Mucosa of descending colon (tissue), 3 donors: ENCODE measurements around the gene CCDC57. TPM values are rescaled to one million over a fixed set of nuclear protein-coding genes. Genes with fewer than 3 reads are reported as not detected.

Source experiments
- ATAC-seq: fragments of 200-7000 bp; cut with Tn5 transposase; one replicate; pipeline ENCODE4 v1.9.1; 2020; ENCODE audit warnings: mild to moderate bottlenecking, moderate library complexity
- DNase-seq, 3 donors: peaks; one replicate each; pipeline ENCODE4 v3.0.0-alpha.2; 2020
- H3K36me3 ChIP-seq: fragments of 200-600 bp; one replicate; pipeline ENCODE4 v1.8.0; 2021; ENCODE audit warnings: low read depth, mild to moderate bottlenecking
- H3K4me1 ChIP-seq: fragments of 200-600 bp; one replicate; pipeline ENCODE4 v1.8.0; 2021; ENCODE audit warnings: low read depth, mild to moderate bottlenecking
- H3K4me3 ChIP-seq: fragments of 200-600 bp; one replicate; pipeline ENCODE4 v1.8.0; 2021; ENCODE audit warnings: mild to moderate bottlenecking
- H3K9me3 ChIP-seq: fragments of 200-600 bp; one replicate; pipeline ENCODE4 v1.8.0; 2021; ENCODE audit warnings: mild to moderate bottlenecking
- CTCF ChIP-seq: fragments of 200-600 bp; IDR thresholded peaks from one replicate; pipeline ENCODE4 v1.8.0; 2022; ENCODE audit warnings: antibody characterized with exemption, mild to moderate bottlenecking
- intact Hi-C, 2 donors: fragments of 100-400 bp; cut with DNase I in 1 of 2; cut with micrococcal nuclease in 1 of 2; formaldehyde crosslinking; loops; one replicate each; pipeline versions ENCODE4 v1.11.0 to v1.11.1; 2022; cut with DNase I, micrococcal nuclease
- total RNA-seq, 3 donors: library from RNA; stranded (reverse); fragmentation: NEBNext Ultra II Directional in 2 of 3; extraction: Animal tissue kit (Norgen Biotek cat#: 25700) in 2 of 3; gene quantifications; one replicate each; pipeline versions ENCODE4 v1.2.1 to v1.2.4, GENCODE V29; 2021 to 2023
- donor health status: DM: no; HTN: no; CAD: no; lungs with moderate emphysema.
- donor health status: DM: no; HTN: no; CAD: no.
- donor health status: DM: no; HTN: yes; CAD: no.

Gene CCDC57
- total RNA-seq, 3 donors from 2014 or later, result 41.3 to 46.3 (median 45.4) TPM

DNA sequence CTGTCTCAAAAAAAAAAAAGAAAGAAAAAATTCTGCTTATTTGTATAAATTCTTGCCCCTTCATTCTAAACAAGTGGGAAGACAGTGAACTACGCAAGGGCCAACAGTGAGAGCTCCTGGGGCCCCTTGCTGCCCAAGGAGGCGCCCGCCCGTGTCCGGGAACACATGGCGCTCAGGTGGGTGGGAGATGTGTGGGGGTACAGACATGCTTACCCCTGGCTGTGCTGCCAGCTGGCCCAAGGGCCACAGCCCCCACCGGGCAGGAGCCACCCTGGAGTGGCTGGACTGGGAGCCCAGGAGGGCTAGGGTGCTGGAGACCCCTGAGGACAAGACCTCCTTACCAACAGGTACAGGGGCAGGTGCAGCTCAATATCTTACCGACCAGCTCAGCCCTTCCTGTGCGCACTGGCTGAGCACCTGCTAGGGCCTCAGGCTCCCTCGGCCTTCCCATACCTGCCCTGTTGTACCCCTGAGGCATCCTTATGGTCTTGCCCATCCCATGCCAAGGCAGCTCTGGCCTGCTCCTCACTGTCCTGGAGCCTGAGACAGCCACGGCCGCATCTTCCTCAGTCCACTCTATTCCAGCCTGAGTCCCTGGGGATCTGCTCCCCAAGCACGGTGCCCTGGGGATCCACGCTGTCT lies 56.2 kb downstream of the CCDC57 start:
- no peaks in the 10 kb centered on the region for H3K4me1 ChIP-seq
- no peaks in the 10 kb centered on the region for H3K9me3 ChIP-seq
- H3K4me3 ChIP-seq, result no peak overlapping the region
- ATAC-seq (no peak), DNase-seq (no peak)
- no peak for TF ChIP-seq CTCF
- intact Hi-C loops, result loop anchor here in 1 of 2 donors (10.0 kb wide), 1 partner anchor 122 kb away; the partner anchor contains the start of genes DCXR and RAC3
- H3K36me3 ChIP-seq, result no peaks in the 10 kb centered on the region

DNA sequence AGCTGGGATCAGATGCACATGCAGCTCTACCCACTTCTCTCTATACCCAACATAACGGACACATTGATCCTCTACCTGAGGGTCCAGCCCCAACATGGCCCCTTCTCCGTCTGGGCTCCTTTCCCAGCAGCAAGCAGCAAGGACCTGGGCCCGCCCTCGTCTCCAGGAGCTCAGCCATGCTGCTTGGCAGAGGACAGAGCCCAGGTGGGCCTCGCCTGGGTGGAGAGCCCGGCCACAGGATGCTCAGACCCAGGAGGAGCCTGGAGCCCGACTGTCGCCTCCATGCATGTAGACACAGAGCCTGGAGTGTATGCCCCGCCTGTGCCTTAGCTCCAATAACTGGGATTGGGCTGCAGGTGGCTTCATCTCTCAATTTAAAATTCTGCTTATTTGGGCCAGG lies 57.0 kb downstream of the CCDC57 start:
- ATAC-seq, result no peak
- no peak for TF ChIP-seq CTCF
- intact Hi-C loops, result loop anchor here in 1 of 2 donors (10.0 kb wide), 1 partner anchor 121 kb away; the partner anchor contains the start of genes DCXR and RAC3
- Histone ChIP-seq H3K9me3 (no peaks in the 10 kb centered on the region), H3K4me3 (no peak overlapping the region), H3K4me1 (no peaks in the 10 kb centered on the region), H3K36me3 (no peaks in the 10 kb centered on the region)
- peak in 1 of 3 donors; percentile 43 for DNase-seq

GRCh38 chr17:82154881-82155331 lies 57.7 kb downstream of the CCDC57 start:
- Histone ChIP-seq H3K36me3 (no peaks in the 10 kb centered on the region), H3K9me3 (no peaks in the 10 kb centered on the region), H3K4me1 (no peaks in the 10 kb centered on the region), H3K4me3 (no peak overlapping the region)
- DNase-seq (no peak), ATAC-seq (no peak)
- TF ChIP-seq CTCF, result no peak
- intact Hi-C loops, result loop anchor here (5.0 to 10.0 kb wide), 2 partner anchors 120 to 123 kb away; partner anchors contain the start of genes RAC3 (in 2 of the 2) and DCXR (in 1 of the 2)

DNA sequence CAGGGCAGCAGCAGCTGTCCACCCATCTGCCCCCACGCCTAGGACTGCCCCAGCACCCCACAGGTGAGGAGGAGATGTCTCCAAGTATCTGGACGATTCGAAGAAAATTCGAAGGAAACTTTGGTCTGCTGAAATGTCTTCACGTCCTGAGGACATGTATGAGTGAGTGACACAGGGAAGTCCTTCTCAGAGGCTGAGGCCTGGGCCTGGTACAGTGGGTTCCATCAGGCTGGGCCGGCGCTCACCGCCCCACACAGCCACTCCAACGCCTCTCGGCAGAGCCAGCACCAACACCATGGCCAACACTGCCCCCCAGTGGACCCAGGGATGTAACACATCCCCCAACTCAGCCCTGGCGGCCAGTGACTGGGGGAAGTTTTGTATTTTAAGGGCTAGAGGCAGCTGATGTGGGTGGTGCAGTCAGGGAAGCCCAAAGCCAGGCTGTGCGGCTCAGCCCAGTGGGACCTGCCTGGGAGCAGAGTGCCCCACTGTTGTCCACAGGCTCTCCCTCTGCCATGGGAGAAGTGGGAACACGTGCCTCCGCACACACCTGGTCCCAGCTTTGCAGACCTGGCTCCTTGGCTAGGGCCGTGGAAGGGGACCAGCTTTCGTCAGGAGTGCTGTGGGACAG lies 58.8 kb downstream of the CCDC57 start:
- H3K36me3 ChIP-seq, result no peaks in the 10 kb centered on the region

GRCh38 chr17:82153295-82153691 lies 59.3 kb downstream of the CCDC57 start:
- Histone ChIP-seq H3K36me3 (no peaks in the 10 kb centered on the region), H3K4me3 (no peak overlapping the region), H3K4me1 (no peaks in the 10 kb centered on the region), H3K9me3 (no peaks in the 10 kb centered on the region)
- intact Hi-C loops, result loop anchor here (5.0 to 10.0 kb wide), 2 partner anchors 118 to 121 kb away; partner anchors contain the start of genes RAC3 (in 2 of the 2) and DCXR (in 1 of the 2)
- no peak for TF ChIP-seq CTCF
- DNase-seq (no peak), ATAC-seq (no peak)

More for the DNA sequence above, 58.8 kb downstream of the CCDC57 start:
- TF ChIP-seq CTCF, result peak; percentile 72
- H3K4me3 ChIP-seq, result no peak overlapping the region
- intact Hi-C loops, result loop anchor here (5.0 to 10.0 kb wide), 2 partner anchors 119 to 122 kb away; partner anchors contain the start of genes RAC3 (in 2 of the 2) and DCXR (in 1 of the 2)
- H3K9me3 ChIP-seq, result no peaks in the 10 kb centered on the region
- DNase-seq, result peak; percentile 80 to 87 (median 81)
- peak; percentile 94 for ATAC-seq
- no peaks in the 10 kb centered on the region for H3K4me1 ChIP-seq
